GM19372 (cell line): ENCODE data around the gene C16orf95.
A peak's percentile ranks its signal among the peaks of the same experiment; 100 is the strongest.
"Not testable (repeated sequence)": the region's sequence is repeated elsewhere in the genome, so short reads cannot be mapped to it uniquely, and the experiment has no call there.

ENCODE experiments used
- ATAC-seq: cut with Tn5 transposase; IDR thresholded peaks from one replicate; pipeline ENCODE4 v1.9.1; 2021; ENCODE audit warnings: mild to moderate bottlenecking, low read depth, moderate library complexity; ENCODE audit not compliant: unreplicated experiment

Gene C16orf95

GRCh38 chr16:87316923-87317749 lies at the start of gene C16orf95:
TSS of gene C16orf95 (minus strand) at chr16:87317392. CDS start at chr16:87317242, 150 bp downstream.
- peak; percentile 93 for ATAC-seq

GRCh38 chr16:87366930-87367329 lies 49.7 kb upstream of the C16orf95 start:
- ATAC-seq = no peak

- no peak for ATAC-seq
Observed at GRCh38 chr16:87366288-87366687, 49.1 kb upstream of the C16orf95 start.

GRCh38 chr16:87365021-87365713 lies 48.0 kb upstream of the C16orf95 start:
- ATAC-seq = no peak

- no peak for ATAC-seq
Observed at GRCh38 chr16:87363771-87364455, 46.7 kb upstream of the C16orf95 start.

GRCh38 chr16:87362828-87363559 lies 45.8 kb upstream of the C16orf95 start:
- not testable (repeated sequence) for ATAC-seq

GRCh38 chr16:87361916-87362619 lies 44.9 kb upstream of the C16orf95 start:
- no peak for ATAC-seq

GRCh38 chr16:87360862-87361610 lies 43.8 kb upstream of the C16orf95 start:
- no peak for ATAC-seq

GRCh38 chr16:87359121-87359520 lies 41.9 kb upstream of the C16orf95 start:
- ATAC-seq = no peak

GRCh38 chr16:87358696-87359095 lies 41.5 kb upstream of the C16orf95 start:
- no peak for ATAC-seq

GRCh38 chr16:87358250-87358649 lies 41.1 kb upstream of the C16orf95 start:
- ATAC-seq = no peak

GRCh38 chr16:87356491-87356853 lies 39.3 kb upstream of the C16orf95 start:
- no peak for ATAC-seq

- no peak for ATAC-seq
Observed at GRCh38 chr16:87353613-87354012, 36.4 kb upstream of the C16orf95 start.

- no peak for ATAC-seq
Observed at GRCh38 chr16:87352818-87353217, 35.6 kb upstream of the C16orf95 start.

- ATAC-seq = no peak
Observed at GRCh38 chr16:87351320-87351698, 34.1 kb upstream of the C16orf95 start.

- no peak for ATAC-seq
Observed at GRCh38 chr16:87350681-87351319, 33.6 kb upstream of the C16orf95 start.

- ATAC-seq = no peak
Observed at GRCh38 chr16:87350031-87350430, 32.8 kb upstream of the C16orf95 start.

GRCh38 chr16:87348616-87349157 lies 31.5 kb upstream of the C16orf95 start:
- no peak for ATAC-seq
